NB4 (cell line): ENCODE data around the gene AP1S2.

Experiments used
- CTCF ChIP-seq: IDR thresholded peaks from one replicate; pipeline ENCODE4 v1.5.1; 2012; ENCODE audit warnings: low read depth, low read length
- TF ChIP-seq, protein P1 (sequence below): IDR thresholded peaks from 2 replicates; pipeline ENCODE4 v1.6.1; 2011; ENCODE audit warnings: low read depth, low read length

DNA sequence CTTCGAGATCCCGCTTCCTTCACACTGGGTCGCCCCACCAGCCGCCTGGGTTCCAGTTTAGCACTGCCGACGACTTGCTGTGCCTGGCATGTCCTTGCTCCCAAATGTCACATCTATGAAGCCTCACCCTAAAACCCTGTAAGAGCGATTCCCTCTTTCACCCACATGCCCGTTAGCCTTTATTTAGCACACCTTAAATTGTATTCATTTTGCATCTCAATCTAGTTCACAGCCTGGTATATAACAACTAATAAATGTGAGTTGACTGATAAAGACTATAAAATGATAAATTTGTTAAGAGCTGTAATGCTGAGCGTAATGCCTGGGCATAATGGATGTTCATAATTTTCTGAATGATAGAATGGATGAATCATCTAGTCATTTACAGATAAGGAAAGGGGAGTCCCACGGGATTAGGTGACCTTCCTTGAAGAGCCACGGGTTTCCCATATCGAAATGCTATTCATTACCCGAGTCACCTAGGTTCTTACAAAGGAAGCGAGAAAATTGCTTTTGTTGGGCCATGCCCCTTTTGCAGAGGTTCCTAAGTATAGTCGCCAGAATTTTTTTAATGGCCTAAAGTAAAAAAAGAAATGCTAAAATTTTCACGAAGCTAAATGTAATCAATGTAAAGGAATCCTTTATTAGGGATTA, 1.1 kb upstream of the AP1S2 start:
- no peak for TF ChIP-seq CTCF
- TF ChIP-seq, protein P1, sequence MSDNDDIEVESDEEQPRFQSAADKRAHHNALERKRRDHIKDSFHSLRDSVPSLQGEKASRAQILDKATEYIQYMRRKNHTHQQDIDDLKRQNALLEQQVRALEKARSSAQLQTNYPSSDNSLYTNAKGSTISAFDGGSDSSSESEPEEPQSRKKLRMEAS = no peak
